Measurements from ENCODE around the gene ITGA4.

Gene ITGA4

GRCh38 chr2:181466661-181467576 lies 9.7 kb downstream of the ITGA4 start:
- TF ChIP-seq ZNF274 (IDR thresholded peaks at IDR 0.05; ENCODE audit: low read depth, low read length): no peak
- no peak overlapping the region for H3K4me3 ChIP-seq (ENCODE audit: low read length)

- no peak for TF ChIP-seq ZNF274 (IDR thresholded peaks at IDR 0.05; ENCODE audit: low read depth, low read length)
- H3K4me3 ChIP-seq (ENCODE audit: low read length): no peak overlapping the region
Measured at GRCh38 chr2:181467966-181468707, 11.0 kb downstream of the ITGA4 start.

- TF ChIP-seq ZNF274 (IDR thresholded peaks at IDR 0.05; ENCODE audit: low read depth, low read length): no peak
- H3K4me3 ChIP-seq (ENCODE audit: low read length): no peak overlapping the region
Measured at GRCh38 chr2:181468811-181469210, 11.6 kb downstream of the ITGA4 start.

GRCh38 chr2:181471226-181471625 lies 14.0 kb downstream of the ITGA4 start:
- no peak overlapping the region for H3K4me3 ChIP-seq (ENCODE audit: low read length)
- TF ChIP-seq ZNF274 (IDR thresholded peaks at IDR 0.05; ENCODE audit: low read depth, low read length): no peak

GRCh38 chr2:181471783-181472182 lies 14.6 kb downstream of the ITGA4 start:
- TF ChIP-seq ZNF274 (IDR thresholded peaks at IDR 0.05; ENCODE audit: low read depth, low read length): no peak

GRCh38 chr2:181472990-181473389 lies 15.8 kb downstream of the ITGA4 start:
- H3K4me3 ChIP-seq (ENCODE audit: low read length): no peak overlapping the region
- TF ChIP-seq ZNF274 (IDR thresholded peaks at IDR 0.05; ENCODE audit: low read depth, low read length): no peak

More at GRCh38 chr2:181471783-181472182, 14.6 kb downstream of the ITGA4 start:
- no peak overlapping the region for H3K4me3 ChIP-seq (ENCODE audit: low read length)

- no peak overlapping the region for H3K4me3 ChIP-seq (ENCODE audit: low read length)
- no peak for TF ChIP-seq ZNF274 (IDR thresholded peaks at IDR 0.05; ENCODE audit: low read depth, low read length)
Measured at GRCh38 chr2:181474222-181474881, 17.2 kb downstream of the ITGA4 start.

GRCh38 chr2:181483211-181483610 lies 26.0 kb downstream of the ITGA4 start:
- TF ChIP-seq ZNF274 (IDR thresholded peaks at IDR 0.05; ENCODE audit: low read depth, low read length): no peak
- no peak overlapping the region for H3K4me3 ChIP-seq (ENCODE audit: low read length)

GRCh38 chr2:181483876-181484275 lies 26.7 kb downstream of the ITGA4 start:
- H3K4me3 ChIP-seq (ENCODE audit: low read length): no peak overlapping the region
- no peak for TF ChIP-seq ZNF274 (IDR thresholded peaks at IDR 0.05; ENCODE audit: low read depth, low read length)

GRCh38 chr2:181484851-181485637 lies 27.9 kb downstream of the ITGA4 start:
- no peak for TF ChIP-seq ZNF274 (IDR thresholded peaks at IDR 0.05; ENCODE audit: low read depth, low read length)

GRCh38 chr2:181485638-181485946 lies 28.4 kb downstream of the ITGA4 start:
- no peak for TF ChIP-seq ZNF274 (IDR thresholded peaks at IDR 0.05; ENCODE audit: low read depth, low read length)

More at GRCh38 chr2:181484851-181485637, 27.9 kb downstream of the ITGA4 start:
- no peak overlapping the region for H3K4me3 ChIP-seq (ENCODE audit: low read length)

GRCh38 chr2:181499231-181499630 lies 42.0 kb downstream of the ITGA4 start:
- H3K4me3 ChIP-seq (ENCODE audit: low read length): no peak overlapping the region
- TF ChIP-seq ZNF274 (IDR thresholded peaks at IDR 0.05; ENCODE audit: low read depth, low read length): no peak

More at GRCh38 chr2:181485638-181485946, 28.4 kb downstream of the ITGA4 start:
- no peak overlapping the region for H3K4me3 ChIP-seq (ENCODE audit: low read length)

GRCh38 chr2:181500201-181500600 lies 43.0 kb downstream of the ITGA4 start:
- no peak overlapping the region for H3K4me3 ChIP-seq (ENCODE audit: low read length)
- no peak for TF ChIP-seq ZNF274 (IDR thresholded peaks at IDR 0.05; ENCODE audit: low read depth, low read length)

GRCh38 chr2:181515719-181516118 lies 58.5 kb downstream of the ITGA4 start:
- H3K4me3 ChIP-seq (ENCODE audit: low read length): no peak overlapping the region
- TF ChIP-seq ZNF274 (IDR thresholded peaks at IDR 0.05; ENCODE audit: low read depth, low read length): no peak

All from GM08714 (cell line).